ENCODE data around the gene DYSF.

DNA sequence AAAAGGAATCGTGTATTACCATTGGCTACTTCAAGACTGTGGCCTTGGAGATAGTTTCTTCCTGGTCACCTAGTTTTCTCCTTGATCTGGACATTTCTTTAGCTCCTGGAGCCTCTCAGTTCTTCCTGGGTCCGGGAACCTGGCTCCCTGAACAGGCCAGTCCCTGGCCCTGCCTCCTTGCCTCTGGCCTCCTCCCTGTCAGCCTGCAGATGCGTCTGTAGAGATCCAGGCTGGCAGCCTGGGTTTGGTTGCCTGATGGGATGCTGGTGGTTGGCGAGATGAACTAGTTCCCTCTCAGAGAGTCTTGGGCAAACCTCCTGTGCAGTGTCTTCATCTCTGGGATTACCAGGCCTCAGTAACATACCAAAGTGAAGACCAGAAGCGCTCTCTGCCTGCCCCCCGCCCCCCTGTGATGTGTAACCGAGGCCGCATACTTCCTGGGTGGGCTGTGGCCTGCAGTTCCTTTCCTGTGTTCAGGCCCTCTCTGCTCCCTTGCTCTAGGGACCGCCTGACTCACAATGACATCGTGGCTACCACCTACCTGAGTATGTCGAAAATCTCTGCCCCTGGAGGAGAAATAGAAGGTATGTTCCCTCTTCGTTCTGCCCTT is 85.4 kb downstream of the DYSF start:
- TF ChIP-seq, protein P1, sequence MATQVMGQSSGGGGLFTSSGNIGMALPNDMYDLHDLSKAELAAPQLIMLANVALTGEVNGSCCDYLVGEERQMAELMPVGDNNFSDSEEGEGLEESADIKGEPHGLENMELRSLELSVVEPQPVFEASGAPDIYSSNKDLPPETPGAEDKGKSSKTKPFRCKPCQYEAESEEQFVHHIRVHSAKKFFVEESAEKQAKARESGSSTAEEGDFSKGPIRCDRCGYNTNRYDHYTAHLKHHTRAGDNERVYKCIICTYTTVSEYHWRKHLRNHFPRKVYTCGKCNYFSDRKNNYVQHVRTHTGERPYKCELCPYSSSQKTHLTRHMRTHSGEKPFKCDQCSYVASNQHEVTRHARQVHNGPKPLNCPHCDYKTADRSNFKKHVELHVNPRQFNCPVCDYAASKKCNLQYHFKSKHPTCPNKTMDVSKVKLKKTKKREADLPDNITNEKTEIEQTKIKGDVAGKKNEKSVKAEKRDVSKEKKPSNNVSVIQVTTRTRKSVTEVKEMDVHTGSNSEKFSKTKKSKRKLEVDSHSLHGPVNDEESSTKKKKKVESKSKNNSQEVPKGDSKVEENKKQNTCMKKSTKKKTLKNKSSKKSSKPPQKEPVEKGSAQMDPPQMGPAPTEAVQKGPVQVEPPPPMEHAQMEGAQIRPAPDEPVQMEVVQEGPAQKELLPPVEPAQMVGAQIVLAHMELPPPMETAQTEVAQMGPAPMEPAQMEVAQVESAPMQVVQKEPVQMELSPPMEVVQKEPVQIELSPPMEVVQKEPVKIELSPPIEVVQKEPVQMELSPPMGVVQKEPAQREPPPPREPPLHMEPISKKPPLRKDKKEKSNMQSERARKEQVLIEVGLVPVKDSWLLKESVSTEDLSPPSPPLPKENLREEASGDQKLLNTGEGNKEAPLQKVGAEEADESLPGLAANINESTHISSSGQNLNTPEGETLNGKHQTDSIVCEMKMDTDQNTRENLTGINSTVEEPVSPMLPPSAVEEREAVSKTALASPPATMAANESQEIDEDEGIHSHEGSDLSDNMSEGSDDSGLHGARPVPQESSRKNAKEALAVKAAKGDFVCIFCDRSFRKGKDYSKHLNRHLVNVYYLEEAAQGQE (IDR thresholded peaks at IDR 0.05; ENCODE audit: low read depth), result no peak
- TF ChIP-seq RAD21 (IDR thresholded peaks at IDR 0.05; ENCODE audit: low read depth) (no peak), TAF1 (IDR thresholded peaks at IDR 0.05; ENCODE audit: low read depth) (no peak), EP300 (IDR thresholded peaks at IDR 0.05; ENCODE audit: borderline replicate concordance) (no peak)
